ENCODE data around the gene VPS51. TPM values are rescaled to one million over a fixed set of nuclear protein-coding genes. Genes with fewer than 3 reads are reported as not detected.
"Not testable (repeated sequence)": the region's sequence is repeated elsewhere in the genome, so short reads cannot be mapped to it uniquely, and the experiment has no call there.

VPS51 gene
- total RNA-seq, 2 donors from 2014 or later = 103 to 107 TPM

DNA sequence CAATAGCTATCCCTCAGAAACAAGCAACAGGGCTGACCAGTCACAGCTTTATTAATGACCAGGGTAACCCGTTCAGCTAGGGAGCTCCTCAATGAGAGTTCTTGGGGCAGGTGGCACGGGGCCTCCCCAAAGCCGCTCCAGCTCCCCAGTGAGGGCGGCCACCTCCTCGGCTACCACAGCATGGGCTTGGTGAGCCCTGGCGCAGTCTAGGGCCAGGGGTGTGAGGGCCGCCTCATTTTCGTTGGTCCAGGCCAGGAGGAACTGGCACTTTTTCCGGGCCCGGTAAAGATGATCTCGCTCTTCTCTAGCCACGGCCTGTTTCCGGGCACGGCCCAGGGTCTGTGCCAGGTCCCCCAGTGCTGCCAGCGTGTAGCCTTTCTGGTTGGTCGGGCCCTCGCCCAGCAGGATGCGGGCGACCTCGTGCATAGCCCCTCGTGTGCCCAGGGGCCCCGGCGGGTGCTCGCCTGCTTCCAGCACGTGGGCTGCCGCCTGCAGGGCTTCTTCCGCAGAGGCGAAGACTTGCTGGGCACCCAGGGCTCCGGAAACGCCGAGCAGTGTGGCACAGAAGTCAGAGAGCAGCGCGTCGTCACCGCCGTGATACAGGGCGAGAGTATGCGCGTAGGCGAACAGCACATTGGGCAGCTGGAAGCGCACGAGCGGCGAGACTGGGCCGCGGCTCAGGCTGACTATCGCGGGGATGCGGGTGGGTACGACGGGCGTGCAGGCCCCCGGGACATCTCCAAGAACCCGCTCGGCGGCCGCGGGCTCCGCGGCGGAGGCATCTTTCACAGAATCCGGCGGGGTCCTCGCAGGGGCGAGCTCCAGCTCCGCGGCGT, 20.6 kb downstream of the VPS51 start:
- DNase-seq (ENCODE audit: low spot score) = peak; percentile 85

DNA sequence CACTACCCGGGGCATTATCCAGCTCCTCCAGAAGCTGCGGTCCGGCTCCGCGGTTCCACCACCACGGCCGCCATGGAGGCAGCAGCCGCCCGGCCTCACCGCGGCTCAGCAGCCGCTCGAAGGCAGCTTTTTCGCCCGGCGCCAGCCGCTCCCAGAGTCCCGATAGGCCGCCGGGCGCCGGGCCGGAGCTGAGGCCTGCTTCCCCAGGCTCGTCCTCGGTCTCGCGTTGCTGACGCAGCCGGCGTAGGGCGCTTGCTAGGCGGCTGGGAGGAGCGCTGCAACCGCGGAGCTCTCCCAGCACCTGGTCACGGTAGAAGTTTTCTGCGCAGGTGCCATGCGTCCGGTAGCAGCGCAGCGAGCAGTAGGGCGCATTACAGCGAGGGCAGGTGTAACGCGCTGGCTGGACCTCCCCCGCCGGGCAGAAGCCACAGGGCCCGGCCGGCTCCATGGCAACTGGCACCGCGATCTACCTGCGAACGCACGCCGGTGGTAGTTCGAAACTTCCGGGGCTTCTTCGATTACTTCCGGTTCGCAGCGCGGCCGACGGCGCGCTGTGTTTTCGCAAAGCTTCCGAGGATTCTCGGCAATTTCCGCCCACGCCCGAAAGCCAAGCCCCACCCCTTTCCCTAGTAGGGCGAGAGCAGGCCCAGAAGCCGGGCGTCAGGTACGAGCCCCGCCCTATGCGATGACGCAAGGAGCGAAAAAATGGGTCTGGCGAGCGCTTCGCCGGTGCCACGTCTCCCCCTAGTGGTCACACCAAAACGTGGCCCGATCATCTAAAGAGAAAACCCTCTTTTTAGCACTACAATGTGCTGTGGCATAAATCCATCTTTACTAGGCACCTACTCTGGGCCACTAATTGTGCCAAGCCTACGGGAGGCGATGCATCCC, 21.4 kb downstream of the VPS51 start, which contains the start of gene ZNHIT2:
ZNHIT2 (minus strand) TSS at position 496 of the 891 bp plus-strand sequence; CDS start at position 448, 48 bp downstream.
- DNase-seq (ENCODE audit: low spot score) = peak; percentile 100
- intact Hi-C loops (cut with DNase I) = no loop called here

More for the DNA sequence above, 20.6 kb downstream of the VPS51 start:
- intact Hi-C loops (cut with DNase I) = no loop called here

DNA sequence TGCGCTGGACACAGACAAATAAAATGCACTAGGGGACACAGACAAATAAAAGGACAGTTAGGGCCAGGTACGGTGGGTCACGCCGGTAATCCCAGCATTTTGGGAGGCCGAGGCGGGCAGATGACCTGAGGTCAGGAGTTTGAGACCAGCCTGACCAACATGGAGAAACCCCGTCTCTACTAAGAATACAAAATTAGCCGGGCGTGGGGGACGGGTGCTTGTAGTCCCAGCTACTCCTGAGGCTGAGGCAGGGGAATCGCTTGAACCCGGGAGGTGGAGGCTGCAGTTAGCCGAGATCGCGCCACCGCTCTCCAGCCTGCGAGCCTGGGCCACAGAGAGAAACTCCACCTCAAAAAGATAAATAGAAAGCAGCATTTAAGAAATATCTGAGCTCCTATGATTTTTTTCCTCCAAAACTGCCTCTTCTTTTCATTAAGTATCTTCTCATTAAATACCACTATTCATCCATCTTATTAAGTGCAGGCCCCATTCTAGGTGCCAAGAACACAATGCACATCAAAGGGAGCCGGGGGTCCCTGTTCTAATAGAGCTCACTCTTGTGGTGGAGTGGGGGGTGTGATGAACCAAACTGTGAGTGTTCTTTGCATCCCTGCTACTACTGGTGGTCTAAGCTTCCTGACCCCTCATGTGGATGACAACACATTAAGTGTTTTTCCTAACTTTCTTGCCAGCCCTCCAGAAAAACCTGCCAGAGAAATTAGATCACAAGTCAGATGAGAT, 22.3 kb downstream of the VPS51 start:
- intact Hi-C loops (cut with DNase I) = no loop called here
- peak; percentile 78 for DNase-seq (ENCODE audit: low spot score)

DNA sequence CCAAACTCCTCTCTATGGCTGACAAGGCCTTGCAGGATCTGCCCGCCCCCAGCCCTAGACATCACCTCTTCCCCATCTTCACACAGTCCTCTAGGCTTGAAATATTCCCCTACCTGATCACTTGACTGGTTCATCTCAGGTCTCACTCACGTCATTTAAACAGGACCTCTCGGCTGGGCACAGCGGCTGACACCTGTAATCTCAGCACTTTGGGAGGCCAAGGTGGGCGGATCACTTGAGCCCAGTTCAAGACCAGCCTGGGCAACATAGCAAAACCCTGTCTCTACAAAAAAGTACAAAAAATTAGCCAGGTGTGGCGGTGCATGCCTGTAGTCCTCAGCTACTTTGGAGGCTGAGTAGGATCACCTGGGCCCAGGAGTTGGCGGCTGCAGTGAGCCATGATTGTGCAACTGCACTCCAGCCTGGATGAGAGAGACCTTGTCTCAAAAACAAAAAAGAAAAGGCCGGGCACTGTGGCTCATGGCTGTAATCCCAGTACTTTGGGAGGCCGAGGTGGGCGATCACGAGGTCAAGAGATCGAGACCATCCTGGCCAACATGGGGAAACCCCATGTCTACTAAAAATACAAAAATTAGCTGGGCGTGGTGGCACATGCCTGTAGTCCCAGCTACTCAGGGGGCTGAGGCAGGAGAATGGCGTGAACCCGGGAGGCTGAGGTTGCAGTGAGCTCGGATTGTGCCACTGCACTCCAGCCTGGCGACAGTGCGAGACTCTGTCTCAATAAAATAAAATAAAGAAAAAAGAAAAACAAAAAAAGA, 23.1 kb downstream of the VPS51 start:
- peak; percentile 66 for DNase-seq (ENCODE audit: low spot score)
- intact Hi-C loops (cut with DNase I) = not testable (repeated sequence)

DNA sequence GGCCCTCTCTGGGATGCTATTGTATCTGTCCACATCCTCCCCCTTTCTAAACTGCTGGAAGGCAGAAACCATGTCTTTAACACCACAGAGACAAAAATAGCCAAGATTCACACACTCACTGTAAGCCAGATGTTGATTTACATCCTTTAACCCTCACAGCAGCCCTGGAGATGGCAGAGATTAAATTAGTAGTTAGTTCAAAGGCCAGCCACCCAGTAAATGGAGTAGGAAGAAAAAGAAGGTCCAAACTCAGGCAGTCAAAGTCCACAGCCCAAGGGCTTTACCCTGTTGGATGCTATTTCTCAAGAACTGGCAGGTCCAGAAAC, 23.6 kb downstream of the VPS51 start:
- intact Hi-C loops (cut with DNase I) = no loop called here
- no peak for DNase-seq (ENCODE audit: low spot score)

DNA sequence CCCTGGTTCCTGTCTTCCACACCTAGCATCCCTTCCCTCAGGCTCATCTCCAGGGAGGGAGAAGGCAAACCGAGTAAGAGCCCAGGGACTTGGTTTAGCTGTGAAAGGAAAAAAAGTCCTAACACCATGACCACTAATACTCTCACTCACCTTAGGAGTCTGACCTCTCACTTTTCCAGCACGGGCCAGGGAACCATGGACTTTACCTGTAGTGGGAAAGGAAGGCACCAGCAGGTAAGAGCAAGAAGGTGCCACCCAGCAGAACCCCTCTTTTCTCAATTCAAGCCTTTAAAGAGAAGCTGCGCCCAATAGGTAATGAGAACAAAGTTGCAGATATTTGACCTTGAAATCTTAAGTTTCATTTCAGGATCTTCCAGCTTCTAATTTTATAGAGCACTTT, 24.8 kb downstream of the VPS51 start:
- intact Hi-C loops (cut with DNase I) = no loop called here
- DNase-seq (ENCODE audit: low spot score) = no peak

DNA sequence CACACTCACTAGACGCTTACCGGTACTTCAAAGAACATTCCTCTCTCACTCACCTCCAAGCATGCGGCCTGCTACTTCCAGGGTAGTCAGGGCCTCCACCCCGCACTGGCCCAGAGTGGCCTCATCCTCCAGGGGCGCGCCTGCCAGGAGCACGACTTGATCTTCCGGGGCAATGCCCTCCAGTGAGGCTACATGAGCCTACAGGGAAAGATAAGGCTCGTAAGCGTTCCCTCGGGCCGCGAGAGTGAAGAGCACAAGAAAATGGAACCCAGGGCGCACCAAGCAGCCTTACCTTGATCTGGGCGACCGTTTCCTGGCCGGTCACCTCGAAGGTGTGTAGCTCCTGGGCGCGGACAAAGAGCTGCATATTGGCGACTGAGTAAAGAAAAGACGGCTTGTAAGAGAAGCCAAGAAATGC, 25.4 kb downstream of the VPS51 start:
- intact Hi-C loops (cut with DNase I) = no loop called here
- DNase-seq (ENCODE audit: low spot score) = peak; percentile 80

DNA sequence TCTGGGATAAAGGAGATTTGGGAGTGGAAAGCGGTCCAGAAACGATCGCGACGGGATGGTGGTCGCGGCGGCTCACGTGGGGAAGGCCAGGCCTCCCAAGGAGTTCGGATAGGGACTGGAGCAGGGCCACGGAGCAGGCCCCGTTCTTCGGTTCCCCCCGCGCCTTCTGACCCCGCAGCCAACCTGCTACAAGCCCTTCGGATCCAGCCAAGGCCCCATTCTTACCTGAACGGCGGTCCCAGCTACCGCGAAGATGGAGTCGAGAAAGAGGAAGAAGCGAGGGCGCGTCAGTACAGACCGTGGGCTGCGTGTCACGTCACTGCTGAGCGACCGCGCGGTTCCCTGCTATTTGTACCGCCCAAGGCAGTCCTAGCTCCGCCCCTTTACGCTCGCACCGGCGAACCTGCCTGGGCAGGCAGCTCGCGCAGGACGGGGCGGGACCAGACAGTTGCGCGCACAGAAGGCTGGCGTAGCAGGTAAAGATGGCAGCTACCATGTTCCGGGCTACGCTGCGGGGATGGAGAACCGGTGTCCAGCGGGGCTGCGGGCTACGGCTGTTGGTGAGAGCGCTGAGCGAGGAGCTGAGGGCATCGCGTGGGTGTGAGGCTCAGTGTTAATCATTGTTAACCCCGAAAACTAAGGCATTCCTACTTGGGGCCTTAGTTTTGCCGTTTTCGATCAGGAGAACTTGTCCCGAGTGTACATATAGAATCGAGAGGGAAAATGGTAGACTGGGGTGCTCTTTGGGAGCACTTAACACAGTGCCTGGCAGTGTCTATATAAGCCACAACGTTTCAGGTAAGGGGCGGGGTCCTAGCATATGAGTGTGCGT, 26.1 kb downstream of the VPS51 start, which contains the start of the genes FAU and MRPL49:
FAU (minus strand) TSS at position 270 of the 832 bp plus-strand sequence. CDS start 321 bp downstream, outside the sequence.
MRPL49 (plus strand) TSS at position 457 of the 832 bp plus-strand sequence; CDS start at position 483, 26 bp downstream.
- intact Hi-C loops (cut with DNase I) = no loop called here
- DNase-seq (ENCODE audit: low spot score) = peak; percentile 99

DNA sequence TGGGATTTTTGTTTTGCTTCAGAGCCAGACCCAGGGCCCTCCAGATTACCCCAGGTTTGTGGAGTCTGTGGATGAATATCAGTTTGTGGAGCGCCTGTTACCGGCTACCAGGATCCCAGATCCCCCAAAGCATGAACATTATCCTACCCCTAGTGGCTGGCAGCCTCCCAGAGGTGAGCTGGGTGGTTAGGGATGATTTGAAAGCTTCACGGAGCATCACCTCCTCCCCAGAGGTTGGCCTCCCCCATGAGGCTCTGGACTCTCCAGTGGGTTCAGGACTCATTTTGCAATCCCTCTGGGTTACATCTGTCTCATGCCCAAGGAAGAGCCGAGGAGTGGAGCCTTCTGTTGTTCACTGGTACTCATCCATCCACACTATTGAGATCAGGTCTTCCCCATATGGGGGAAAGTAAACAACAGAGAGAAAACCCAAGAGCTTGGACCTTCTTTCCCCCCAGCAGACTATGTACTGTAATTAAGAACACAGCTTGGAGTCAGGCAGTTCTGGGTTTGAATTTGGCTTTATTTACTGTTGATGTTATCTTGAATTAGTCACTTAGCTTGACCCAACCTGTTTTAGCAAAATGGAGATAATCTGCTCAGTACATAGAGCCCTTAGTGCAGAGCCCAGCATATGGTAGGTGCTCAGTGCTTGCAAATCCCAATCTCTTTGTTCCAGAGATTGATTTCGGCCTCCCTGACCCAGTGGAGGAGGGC, 28.6 kb downstream of the VPS51 start:
- intact Hi-C loops (cut with DNase I) = no loop called here
- DNase-seq (ENCODE audit: low spot score) = no peak

DNA sequence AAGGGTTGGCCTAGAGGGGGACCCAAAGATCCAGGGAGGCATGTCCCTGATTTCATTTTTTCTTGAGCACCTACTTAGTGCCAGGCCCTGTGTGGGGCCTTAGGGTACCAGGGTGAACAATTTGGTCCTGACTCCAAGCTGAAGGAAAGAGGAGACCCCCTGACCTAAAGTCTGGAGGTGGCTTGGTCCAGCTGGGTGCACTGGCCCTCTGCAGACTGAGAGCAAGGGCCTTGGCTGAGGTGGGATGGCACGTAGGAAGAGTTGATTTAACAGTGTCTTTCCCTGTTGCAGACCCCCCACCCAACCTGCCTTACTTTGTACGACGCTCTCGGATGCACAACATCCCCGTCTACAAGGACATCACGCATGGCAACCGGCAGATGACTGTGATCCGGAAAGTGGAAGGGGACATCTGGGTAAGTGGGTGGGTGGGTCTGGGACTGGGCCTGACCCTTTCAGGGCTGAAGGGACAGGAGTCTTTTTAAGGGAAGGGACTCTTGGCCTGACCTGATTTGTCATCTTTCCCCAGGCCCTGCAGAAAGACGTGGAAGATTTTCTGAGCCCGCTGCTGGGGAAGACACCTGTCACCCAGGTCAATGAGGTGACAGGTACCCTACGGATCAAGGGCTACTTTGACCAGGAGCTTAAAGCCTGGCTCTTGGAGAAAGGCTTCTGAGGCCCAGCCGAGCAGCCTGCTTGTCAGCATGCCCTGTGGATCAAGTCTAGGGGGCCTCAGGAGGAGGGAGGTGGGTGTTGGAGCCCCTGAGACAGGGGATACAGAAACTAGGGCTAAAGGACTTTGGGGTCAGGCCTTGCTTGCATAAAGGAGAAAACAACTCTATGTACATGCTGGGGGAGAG, 29.4 kb downstream of the VPS51 start:
- DNase-seq (ENCODE audit: low spot score) = no peak
- intact Hi-C loops (cut with DNase I) = no loop called here

DNA sequence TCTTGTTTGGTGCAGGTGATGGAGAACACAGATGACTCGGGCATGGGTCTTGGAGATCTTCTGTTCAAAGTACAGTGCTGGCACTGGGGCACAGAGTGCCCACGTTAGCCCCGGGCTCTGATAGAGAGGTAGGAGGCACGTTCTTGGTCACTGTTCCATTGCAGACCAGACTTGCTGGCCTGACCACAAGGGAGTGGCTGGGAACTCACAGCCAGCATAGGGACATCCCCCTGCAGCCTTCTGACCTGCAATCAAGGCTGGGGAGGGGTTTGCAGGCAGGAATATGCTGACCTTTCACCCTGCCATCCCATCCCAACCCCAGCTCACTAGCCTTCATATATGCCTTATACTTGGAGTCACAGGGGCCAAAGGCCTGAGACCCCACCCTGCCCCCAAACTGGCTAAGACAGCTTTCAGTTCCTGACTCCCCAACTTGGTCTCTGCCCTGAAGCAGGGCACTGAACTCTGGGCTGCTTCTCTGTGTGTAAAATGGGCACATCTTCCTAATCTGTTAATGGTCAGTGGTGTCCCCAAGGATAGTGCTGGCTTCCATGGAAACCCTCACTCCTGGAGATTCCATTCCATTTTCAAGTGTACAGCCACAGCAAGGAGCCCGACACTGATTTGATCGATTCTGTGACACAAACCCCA, 30.7 kb downstream of the VPS51 start:
- intact Hi-C loops (cut with DNase I) = no loop called here
- DNase-seq (ENCODE audit: low spot score) = no peak

DNA sequence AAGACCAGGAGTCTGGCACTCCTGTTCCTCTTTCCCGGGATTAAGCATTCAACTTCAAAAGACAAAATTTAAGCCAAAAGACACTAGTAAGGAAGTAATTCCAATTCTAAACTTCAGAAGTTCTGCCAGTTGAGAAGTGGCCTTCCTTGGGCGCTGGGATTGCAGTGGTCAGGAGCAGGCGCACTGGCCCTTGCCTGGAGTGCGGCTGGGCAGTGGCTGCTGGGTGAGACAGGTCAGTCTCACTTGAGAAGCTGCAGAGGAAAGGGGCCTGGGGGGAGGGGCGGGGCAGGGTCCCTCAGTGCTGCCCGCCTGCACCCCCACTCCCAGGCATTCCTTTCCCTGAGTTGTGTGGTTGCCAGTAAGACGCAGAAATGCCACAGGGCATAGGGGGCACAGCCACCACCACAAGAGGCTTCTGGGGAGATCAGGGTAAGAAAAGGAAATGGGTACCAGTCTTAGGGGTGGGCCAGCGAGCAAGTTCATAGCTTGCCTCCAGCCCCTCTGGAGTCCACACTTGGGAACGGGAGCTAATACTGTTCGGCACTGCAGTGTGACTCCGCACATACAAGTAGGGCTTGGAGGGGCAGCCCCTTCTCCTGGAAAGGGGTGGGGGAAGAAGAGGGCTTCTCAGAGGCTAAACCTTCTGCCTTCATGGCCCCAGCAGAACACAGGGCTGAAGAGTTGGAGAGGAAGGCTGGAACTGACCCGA, 31.6 kb downstream of the VPS51 start:
- DNase-seq (ENCODE audit: low spot score) = no peak

DNA sequence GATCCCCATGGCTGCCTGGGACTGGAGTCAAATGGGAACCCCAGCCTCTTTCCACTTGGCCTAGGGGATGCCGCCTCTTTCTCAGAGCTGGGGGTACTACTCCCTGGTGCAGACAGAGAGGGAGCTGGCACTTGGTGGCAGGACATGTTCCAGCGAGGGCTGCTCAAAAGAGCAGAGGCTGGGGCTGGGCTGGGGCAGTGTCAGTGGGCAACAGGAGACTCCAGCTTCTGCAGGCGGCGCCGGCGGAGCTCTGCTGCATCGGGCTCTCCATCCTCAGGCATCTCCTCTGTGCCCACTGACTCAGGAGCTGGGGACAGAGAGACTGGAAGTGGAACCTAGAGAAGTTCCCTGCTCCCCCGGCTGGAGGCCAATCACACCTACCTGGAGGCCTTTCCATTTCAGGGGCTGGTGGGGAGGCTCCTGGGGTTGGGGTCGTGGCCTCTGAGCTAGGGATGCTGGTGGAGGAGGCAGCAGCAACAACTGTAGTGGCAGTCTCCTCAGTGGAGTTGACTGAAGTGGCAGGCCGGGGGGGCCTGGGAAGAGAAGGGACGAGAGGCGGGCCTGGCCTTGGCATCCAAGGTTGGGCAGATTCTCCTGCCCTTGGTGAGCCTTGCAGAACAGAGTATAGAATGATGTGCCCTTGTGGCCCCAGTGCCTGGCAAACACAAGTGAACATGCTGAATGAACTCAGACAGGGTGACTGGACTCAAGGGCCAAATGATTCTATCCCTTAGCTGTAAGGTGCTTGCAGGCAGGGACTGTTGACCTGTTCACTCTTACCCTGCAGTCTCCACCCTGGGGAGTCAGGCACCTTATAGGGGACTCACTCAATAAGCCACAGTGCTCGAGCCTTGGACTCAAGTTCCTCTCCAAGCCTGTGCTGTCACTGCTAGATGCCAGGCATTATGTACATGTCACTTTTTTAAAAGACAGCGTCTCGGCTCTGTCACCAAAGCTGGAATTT, 32.5 kb downstream of the VPS51 start:
- DNase-seq (ENCODE audit: low spot score) = peak; percentile 81

More for the DNA sequence above, 31.6 kb downstream of the VPS51 start:
- intact Hi-C loops (cut with DNase I) = no loop called here

More for the DNA sequence above, 32.5 kb downstream of the VPS51 start:
- intact Hi-C loops (cut with DNase I) = no loop called here
